ENCODE results near the gene RGS17. TPM values are rescaled to one million over a fixed set of nuclear protein-coding genes. Genes with fewer than 3 reads are reported as not detected.

RGS17 gene
- total RNA-seq, 1 donor from 2014 or later, result 8.0 TPM

DNA sequence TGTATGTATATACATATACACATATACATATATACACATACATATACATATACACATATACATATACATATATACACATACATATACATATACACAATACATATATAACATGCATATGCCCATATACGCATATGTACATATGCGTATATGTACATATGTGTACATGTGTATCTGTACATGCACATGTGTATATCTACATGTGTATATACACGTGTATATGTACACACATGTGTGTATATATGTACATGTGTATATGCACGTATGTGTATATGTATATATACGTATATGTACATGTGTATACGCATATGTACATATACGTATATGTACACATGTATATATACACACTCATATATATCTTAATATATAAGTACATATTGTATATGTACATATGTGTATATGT, 60.3 kb downstream of the RGS17 start:
- no peak overlapping the region for H3K4me3 ChIP-seq (ENCODE audit: low read depth, low read length)
- TF ChIP-seq, protein P1, sequence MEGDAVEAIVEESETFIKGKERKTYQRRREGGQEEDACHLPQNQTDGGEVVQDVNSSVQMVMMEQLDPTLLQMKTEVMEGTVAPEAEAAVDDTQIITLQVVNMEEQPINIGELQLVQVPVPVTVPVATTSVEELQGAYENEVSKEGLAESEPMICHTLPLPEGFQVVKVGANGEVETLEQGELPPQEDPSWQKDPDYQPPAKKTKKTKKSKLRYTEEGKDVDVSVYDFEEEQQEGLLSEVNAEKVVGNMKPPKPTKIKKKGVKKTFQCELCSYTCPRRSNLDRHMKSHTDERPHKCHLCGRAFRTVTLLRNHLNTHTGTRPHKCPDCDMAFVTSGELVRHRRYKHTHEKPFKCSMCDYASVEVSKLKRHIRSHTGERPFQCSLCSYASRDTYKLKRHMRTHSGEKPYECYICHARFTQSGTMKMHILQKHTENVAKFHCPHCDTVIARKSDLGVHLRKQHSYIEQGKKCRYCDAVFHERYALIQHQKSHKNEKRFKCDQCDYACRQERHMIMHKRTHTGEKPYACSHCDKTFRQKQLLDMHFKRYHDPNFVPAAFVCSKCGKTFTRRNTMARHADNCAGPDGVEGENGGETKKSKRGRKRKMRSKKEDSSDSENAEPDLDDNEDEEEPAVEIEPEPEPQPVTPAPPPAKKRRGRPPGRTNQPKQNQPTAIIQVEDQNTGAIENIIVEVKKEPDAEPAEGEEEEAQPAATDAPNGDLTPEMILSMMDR (conservative IDR thresholded peaks at IDR 0.05; ENCODE audit: low read depth, low read length), result no peak
- no peak for DNase-seq (ENCODE audit: low read depth)

DNA sequence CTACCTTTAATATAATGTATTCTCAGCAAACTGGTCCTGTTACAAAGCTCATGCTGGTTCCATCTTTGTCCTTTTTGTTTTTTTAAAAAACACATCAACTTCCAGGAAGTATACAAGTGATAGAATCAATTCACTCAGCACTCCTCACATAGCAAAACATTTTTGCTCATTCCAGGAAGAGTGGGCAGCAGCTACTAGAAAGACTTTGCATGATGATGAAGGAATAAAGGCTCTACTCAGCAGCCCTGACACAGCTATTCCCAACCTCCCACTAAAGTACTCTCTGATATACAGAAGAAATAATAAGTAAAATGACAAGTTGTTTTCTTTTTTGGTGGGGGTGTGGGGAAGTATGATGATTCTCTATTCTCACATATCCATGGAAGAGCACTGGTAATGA, 61.2 kb downstream of the RGS17 start:
- DNase-seq (ENCODE audit: low read depth), result no peak
- TF ChIP-seq, protein P1 (conservative IDR thresholded peaks at IDR 0.05; ENCODE audit: low read depth, low read length), result no peak
- no peak overlapping the region for H3K4me3 ChIP-seq (ENCODE audit: low read depth, low read length)

DNA sequence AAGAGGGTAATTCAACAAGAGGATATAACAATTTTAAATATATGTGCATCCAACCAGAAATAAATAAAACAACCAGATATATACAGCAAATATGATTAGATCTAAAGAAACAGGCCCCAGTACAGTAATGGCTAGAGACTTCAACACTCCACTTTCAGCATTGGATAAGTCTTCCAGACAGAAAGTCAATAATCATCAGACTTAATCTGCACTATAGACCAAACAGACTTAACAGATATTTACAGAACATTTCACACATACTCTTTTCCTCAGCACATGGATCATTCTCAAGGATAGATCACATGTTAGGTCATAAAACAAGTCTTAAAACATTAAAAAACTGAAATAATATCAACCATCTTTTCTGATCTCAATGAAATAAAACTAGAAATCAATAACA, 65.9 kb downstream of the RGS17 start:
- DNase-seq (ENCODE audit: low read depth), result no peak
- H3K4me3 ChIP-seq (ENCODE audit: low read depth, low read length), result no peak overlapping the region
- TF ChIP-seq, protein P1 (conservative IDR thresholded peaks at IDR 0.05; ENCODE audit: low read depth, low read length), result no peak

DNA sequence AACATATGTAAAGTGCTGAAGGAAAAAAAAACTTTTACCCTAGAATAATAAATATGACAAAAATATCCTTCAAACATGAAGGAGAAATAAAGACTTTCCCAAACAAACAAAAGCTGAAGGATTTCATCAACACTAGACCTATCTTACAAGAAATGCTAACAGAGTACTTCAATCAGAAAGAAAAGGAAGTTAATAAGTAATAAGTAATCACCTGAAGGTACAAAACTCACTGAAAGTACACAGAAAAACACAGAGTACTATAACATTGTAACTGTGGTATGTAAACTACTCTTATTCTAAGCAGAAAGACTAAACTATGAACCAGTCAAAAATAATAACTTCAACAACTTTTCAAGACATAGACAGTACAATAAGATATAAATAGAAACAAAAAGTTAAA, 67.1 kb downstream of the RGS17 start:
- TF ChIP-seq, protein P1 (conservative IDR thresholded peaks at IDR 0.05; ENCODE audit: low read depth, low read length), result no peak

DNA sequence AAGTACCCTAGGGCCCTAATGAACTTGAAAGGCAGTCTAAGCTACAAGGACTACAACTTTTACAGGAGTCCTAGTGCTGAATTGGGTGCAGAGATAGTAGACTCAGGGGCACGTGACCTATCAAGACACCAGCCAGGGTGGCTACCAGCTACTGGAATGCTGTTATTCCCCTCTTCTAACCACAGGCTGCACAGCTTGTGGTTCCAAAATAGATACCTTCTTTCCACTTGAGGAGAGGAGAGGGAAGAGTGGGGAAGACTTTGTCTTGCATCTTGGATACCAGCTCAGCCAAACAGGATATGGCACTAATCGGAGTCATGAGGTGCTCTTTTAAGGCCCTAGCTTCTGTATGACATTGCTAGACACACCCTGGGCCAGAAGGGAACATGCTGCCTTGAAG, 68.6 kb downstream of the RGS17 start:
- DNase-seq (ENCODE audit: low read depth), result no peak
- H3K4me3 ChIP-seq (ENCODE audit: low read depth, low read length), result no peak overlapping the region
- TF ChIP-seq, protein P1 (conservative IDR thresholded peaks at IDR 0.05; ENCODE audit: low read depth, low read length), result no peak

More for the DNA sequence above, 67.1 kb downstream of the RGS17 start:
- no peak for DNase-seq (ENCODE audit: low read depth)
- H3K4me3 ChIP-seq (ENCODE audit: low read depth, low read length), result no peak overlapping the region

DNA sequence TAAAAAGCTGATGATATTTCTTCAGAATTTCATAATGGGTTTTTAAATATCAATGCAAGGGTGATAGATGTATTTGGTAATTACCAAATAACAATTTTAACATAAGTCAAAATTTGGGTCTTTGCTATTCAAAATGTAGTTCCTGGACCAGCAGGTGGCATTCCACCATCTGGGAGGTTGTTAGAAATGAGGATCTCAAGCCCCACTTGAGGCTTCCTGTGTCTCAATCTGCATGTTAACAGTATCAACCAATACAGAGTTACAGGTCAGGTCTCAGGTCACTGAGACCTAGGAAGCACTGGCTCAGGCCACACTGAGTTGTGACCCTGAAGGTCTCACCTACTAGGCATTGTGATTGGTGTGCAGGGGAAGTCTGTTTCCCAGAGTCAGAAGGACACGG, 71.3 kb downstream of the RGS17 start:
- TF ChIP-seq, protein P1 (conservative IDR thresholded peaks at IDR 0.05; ENCODE audit: low read depth, low read length), result peak; percentile 57
- DNase-seq (ENCODE audit: low read depth), result no peak
- H3K4me3 ChIP-seq (ENCODE audit: low read depth, low read length), result no peak overlapping the region

DNA sequence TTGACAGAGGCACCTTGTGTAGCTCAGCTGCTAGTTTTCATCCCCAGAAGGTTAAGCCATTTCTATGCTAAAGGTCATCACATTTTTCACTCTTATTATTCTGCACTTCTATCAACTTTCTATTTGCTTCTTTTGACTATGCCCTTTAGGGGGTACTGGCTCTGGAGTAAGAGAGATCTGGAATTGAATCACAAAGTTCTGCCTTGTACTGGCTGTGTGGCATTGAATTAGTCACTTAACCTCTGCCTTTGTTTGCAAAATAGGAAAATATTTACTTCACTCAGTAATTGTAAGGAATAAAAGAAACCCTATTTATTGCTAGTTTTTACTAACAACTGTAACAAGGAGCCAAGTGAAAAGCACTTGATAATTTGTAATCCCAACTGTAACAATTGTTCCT, 71.8 kb downstream of the RGS17 start:
- no peak overlapping the region for H3K4me3 ChIP-seq (ENCODE audit: low read depth, low read length)
- TF ChIP-seq, protein P1 (conservative IDR thresholded peaks at IDR 0.05; ENCODE audit: low read depth, low read length), result no peak
- no peak for DNase-seq (ENCODE audit: low read depth)
